Neural progenitor cell (in vitro differentiated cells): ENCODE results near the gene CLN5. TPM values are rescaled to one million over a fixed set of nuclear protein-coding genes. Genes with fewer than 3 reads are reported as not detected.

ENCODE experiments used
- DNase-seq: peaks from one replicate; pipeline ENCODE4 v3.0.0-alpha.2; 2016; ENCODE audit warnings: low spot score
- H2AFZ ChIP-seq: fragments of 200-600 bp; sonication (generic); replicated peaks from 2 replicates; pipeline ENCODE4 v1.6.1; 2016; ENCODE audit warnings: antibody characterized with exemption
- H3F3A ChIP-seq: fragments of 200-600 bp; sonication (generic); 2 replicates; pipeline ENCODE4 v1.6.1; 2016; ENCODE audit warnings: antibody characterized with exemption, low read depth
- H3K27ac ChIP-seq: fragments of 200-600 bp; sonication (generic); 2 replicates; pipeline ENCODE4 v1.5.1; 2016; ENCODE audit warnings: mild to moderate bottlenecking
- H3K27me3 ChIP-seq: fragments of 200-600 bp; sonication (generic); 2 replicates; pipeline ENCODE4 v1.6.1; 2016; ENCODE audit warnings: mild to moderate bottlenecking, moderate library complexity
- H3K36me3 ChIP-seq: fragments of 200-600 bp; sonication (generic); 2 replicates; pipeline ENCODE4 v1.5.1; 2016
- H3K4me1 ChIP-seq: fragments of 200-600 bp; sonication (generic); 2 replicates; pipeline ENCODE4 v1.6.1; 2016; ENCODE audit warnings: mixed run types
- H3K4me2 ChIP-seq: fragments of 200-600 bp; sonication (generic); 2 replicates; pipeline ENCODE4 v1.6.1; 2016
- H3K4me3 ChIP-seq: fragments of 200-600 bp; sonication (generic); 2 replicates; pipeline ENCODE4 v1.5.1; 2016
- H3K79me2 ChIP-seq: fragments of 200-600 bp; sonication (generic); 2 replicates; pipeline ENCODE4 v1.6.1; 2016; ENCODE audit warnings: low read depth
- H3K9ac ChIP-seq: fragments of 200-600 bp; sonication (generic); 2 replicates; pipeline ENCODE4 v1.6.1; 2016
- H3K9me3 ChIP-seq: fragments of 200-600 bp; sonication (generic); 2 replicates; pipeline ENCODE4 v1.5.1; 2016; ENCODE audit warnings: low read depth
- H4K20me1 ChIP-seq: fragments of 200-600 bp; sonication (generic); 2 replicates; pipeline ENCODE4 v1.6.1; 2016; ENCODE audit warnings: low read depth
- H3K27ac Mint-ChIP-seq: 3 replicates; pipeline ENCODE4 v1.8.0; 2021; ENCODE audit warnings: mixed read lengths
- H3K27me3 Mint-ChIP-seq: 2 replicates; pipeline ENCODE4 v1.8.0; 2022; ENCODE audit warnings: low read depth, mild to moderate bottlenecking, inconsistent platforms, moderate library complexity, mixed read lengths; ENCODE audit not compliant: insufficient read depth
- H3K36me3 Mint-ChIP-seq: 3 replicates; pipeline ENCODE4 v1.8.0; 2021; ENCODE audit warnings: mixed read lengths
- H3K4me1 Mint-ChIP-seq: 3 replicates; pipeline ENCODE4 v1.8.0; 2021; ENCODE audit warnings: mixed read lengths
- H3K4me3 Mint-ChIP-seq: 3 replicates; pipeline ENCODE4 v1.8.0; 2021; ENCODE audit warnings: mild to moderate bottlenecking, moderate library complexity, mixed read lengths
- H3K9me3 Mint-ChIP-seq: 3 replicates; pipeline ENCODE4 v1.8.0; 2020; ENCODE audit warnings: mixed read lengths
- CTCF ChIP-seq: fragments of 200-600 bp; sonication (generic); IDR thresholded peaks from 2 replicates; pipeline ENCODE4 v1.5.1; 2017; ENCODE audit warnings: antibody characterized with exemption, mild to moderate bottlenecking
- EZH2 ChIP-seq: fragments of 200-600 bp; sonication (generic); IDR thresholded peaks from 2 replicates; pipeline ENCODE4 v1.6.1; 2017; ENCODE audit warnings: antibody characterized with exemption, mild to moderate bottlenecking, moderate library complexity
- EZH2phosphoT487 ChIP-seq: fragments of 200-600 bp; sonication (generic); IDR thresholded peaks from 2 replicates; pipeline ENCODE4 v1.6.1; 2017; ENCODE audit warnings: antibody characterized with exemption
- total RNA-seq: library from RNA; depleted of rRNA; stranded (reverse); fragments of >200 nt; gene quantifications from 2 replicates; pipeline ENCODE4 v1.2.3, GENCODE V29; 2015; ENCODE audit warnings: low replicate concordance

CLN5 gene
- total RNA-seq, 1 donor from 2014 or later = 28.5 TPM

- H3K4me2 ChIP-seq = no peak overlapping the region
- no peaks in the 10 kb centered on the region for H3K36me3 ChIP-seq
- H3K4me1 ChIP-seq = no peaks in the 10 kb centered on the region
- H2AFZ ChIP-seq = no peak overlapping the region
- peaks cover 10% of the 10 kb centered on the region for H3K9me3 Mint-ChIP-seq
- H3F3A ChIP-seq = no peaks in the 10 kb centered on the region
- no peak overlapping the region for H3K9ac ChIP-seq
- H3K4me1 Mint-ChIP-seq = no peaks in the 10 kb centered on the region
- H3K27me3 ChIP-seq = no peaks in the 10 kb centered on the region
- H3K27me3 Mint-ChIP-seq = peaks cover 2% of the 10 kb centered on the region
- DNase-seq = no peak
- H3K27ac Mint-ChIP-seq = no peak overlapping the region
- H3K4me3 Mint-ChIP-seq = no peak overlapping the region
- TF ChIP-seq EZH2 = no peak
- no peak for TF ChIP-seq CTCF
- no peaks in the 10 kb centered on the region for H3K36me3 Mint-ChIP-seq
- H4K20me1 ChIP-seq = no peaks in the 10 kb centered on the region
- no peak overlapping the region for H3K27ac ChIP-seq
- H3K79me2 ChIP-seq = no peaks in the 10 kb centered on the region
- no peak overlapping the region for H3K4me3 ChIP-seq
- no peaks in the 10 kb centered on the region for H3K9me3 ChIP-seq
Measured at GRCh38 chr13:76954538-76954937, 37.3 kb upstream of the CLN5 start.

GRCh38 chr13:76955193-76955592 lies 36.7 kb upstream of the CLN5 start:
- Histone ChIP-seq H2AFZ (no peak overlapping the region), H3K9ac (no peak overlapping the region), H3K4me2 (no peak overlapping the region), H3K4me3 (no peak overlapping the region), H4K20me1 (no peaks in the 10 kb centered on the region), H3K4me1 (no peaks in the 10 kb centered on the region), H3K79me2 (no peaks in the 10 kb centered on the region), H3K27ac (no peak overlapping the region), H3F3A (no peaks in the 10 kb centered on the region), H3K36me3 (no peaks in the 10 kb centered on the region), H3K9me3 (no peaks in the 10 kb centered on the region), H3K27me3 (no peaks in the 10 kb centered on the region)
- H3K4me3 Mint-ChIP-seq = no peak overlapping the region
- H3K27me3 Mint-ChIP-seq = no peaks in the 10 kb centered on the region
- peaks cover 1% of the 10 kb centered on the region for H3K36me3 Mint-ChIP-seq
- no peak overlapping the region for H3K27ac Mint-ChIP-seq
- DNase-seq = no peak
- peaks cover 13% of the 10 kb centered on the region for H3K9me3 Mint-ChIP-seq
- no peak for TF ChIP-seq CTCF
- TF ChIP-seq EZH2phosphoT487 = no peak
- TF ChIP-seq EZH2 = no peak
- H3K4me1 Mint-ChIP-seq = no peaks in the 10 kb centered on the region

- Mint-ChIP-seq H3K4me3 (no peak overlapping the region), H3K9me3 (peaks cover 17% of the 10 kb centered on the region), H3K27ac (no peak overlapping the region), H3K4me1 (no peaks in the 10 kb centered on the region), H3K27me3 (no peaks in the 10 kb centered on the region), H3K36me3 (peaks cover 4% of the 10 kb centered on the region)
- Histone ChIP-seq H3K27ac (no peak overlapping the region), H3K27me3 (no peaks in the 10 kb centered on the region), H4K20me1 (no peaks in the 10 kb centered on the region), H3K79me2 (no peaks in the 10 kb centered on the region), H2AFZ (no peak overlapping the region), H3K36me3 (no peaks in the 10 kb centered on the region), H3K4me2 (no peak overlapping the region), H3F3A (no peaks in the 10 kb centered on the region), H3K9me3 (no peaks in the 10 kb centered on the region), H3K4me1 (no peaks in the 10 kb centered on the region), H3K9ac (no peak overlapping the region), H3K4me3 (no peak overlapping the region)
- TF ChIP-seq EZH2 = no peak
- no peak for TF ChIP-seq CTCF
- TF ChIP-seq EZH2phosphoT487 = no peak
- no peak for DNase-seq
Measured at GRCh38 chr13:76955661-76956060, 36.2 kb upstream of the CLN5 start.
